ENCODE measurements around the gene DRAM2.

DNA sequence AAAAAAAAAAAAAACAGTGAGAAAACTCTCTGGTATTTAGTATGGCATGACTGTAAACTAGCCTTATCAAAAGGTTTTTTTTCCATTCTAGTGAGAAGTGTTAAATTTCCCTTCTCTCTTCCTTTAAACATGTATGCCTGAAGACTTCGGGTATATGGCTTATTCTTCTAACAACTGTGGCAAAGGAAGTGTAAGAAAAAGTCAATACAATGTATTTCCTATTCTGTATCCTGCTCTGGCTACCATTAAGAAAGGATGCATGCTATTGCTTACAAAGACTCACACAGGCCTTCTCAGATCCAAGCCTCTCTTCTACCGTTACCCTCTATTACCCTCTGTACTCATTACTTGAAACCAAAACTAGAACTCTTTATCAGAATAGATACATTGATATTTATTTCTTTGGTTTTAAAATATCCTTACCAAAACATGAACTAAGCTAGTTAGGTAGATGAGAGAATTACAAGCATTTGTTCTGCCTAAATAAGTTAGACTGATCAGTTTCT is 8.5 kb upstream of the DRAM2 start:
- TF ChIP-seq, protein P1, sequence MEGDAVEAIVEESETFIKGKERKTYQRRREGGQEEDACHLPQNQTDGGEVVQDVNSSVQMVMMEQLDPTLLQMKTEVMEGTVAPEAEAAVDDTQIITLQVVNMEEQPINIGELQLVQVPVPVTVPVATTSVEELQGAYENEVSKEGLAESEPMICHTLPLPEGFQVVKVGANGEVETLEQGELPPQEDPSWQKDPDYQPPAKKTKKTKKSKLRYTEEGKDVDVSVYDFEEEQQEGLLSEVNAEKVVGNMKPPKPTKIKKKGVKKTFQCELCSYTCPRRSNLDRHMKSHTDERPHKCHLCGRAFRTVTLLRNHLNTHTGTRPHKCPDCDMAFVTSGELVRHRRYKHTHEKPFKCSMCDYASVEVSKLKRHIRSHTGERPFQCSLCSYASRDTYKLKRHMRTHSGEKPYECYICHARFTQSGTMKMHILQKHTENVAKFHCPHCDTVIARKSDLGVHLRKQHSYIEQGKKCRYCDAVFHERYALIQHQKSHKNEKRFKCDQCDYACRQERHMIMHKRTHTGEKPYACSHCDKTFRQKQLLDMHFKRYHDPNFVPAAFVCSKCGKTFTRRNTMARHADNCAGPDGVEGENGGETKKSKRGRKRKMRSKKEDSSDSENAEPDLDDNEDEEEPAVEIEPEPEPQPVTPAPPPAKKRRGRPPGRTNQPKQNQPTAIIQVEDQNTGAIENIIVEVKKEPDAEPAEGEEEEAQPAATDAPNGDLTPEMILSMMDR (IDR thresholded peaks at IDR 0.05; ENCODE audit: low read depth, low read length) = no peak
- no peak for TF ChIP-seq POLR2A (IDR thresholded peaks at IDR 0.05; ENCODE audit: extremely low read depth, insufficient read length)

Measured in NB4 (cell line).